GM06990 (cell line): ENCODE results near the gene PSTK.

Experiments
- DNase-seq: peaks from one replicate; pipeline ENCODE4 v3.0.0-alpha.2; 2011; ENCODE audit not compliant: insufficient read length; ENCODE audit errors: extremely low read depth
- H3K27me3 ChIP-seq: replicated peaks from 2 replicates; pipeline ENCODE4 v1.6.0; 2011; ENCODE audit warnings: low read length; ENCODE audit not compliant: control insufficient read depth, insufficient read depth
- H3K36me3 ChIP-seq: 2 replicates; pipeline ENCODE4 v1.5.1; 2011; ENCODE audit warnings: low read length; ENCODE audit not compliant: control insufficient read depth, insufficient read depth
- H3K4me3 ChIP-seq: replicated peaks from 2 replicates; pipeline ENCODE4 v1.5.1; 2011; ENCODE audit warnings: low read depth, mild to moderate bottlenecking, control low read depth, low read length
- TF ChIP-seq, protein P1 (sequence below): IDR thresholded peaks from 2 replicates; pipeline ENCODE4 v1.5.1; 2011; ENCODE audit warnings: low read length, control low read depth, mild to moderate bottlenecking, inconsistent platforms; ENCODE audit not compliant: insufficient read depth, poor library complexity, severe bottlenecking

PSTK gene

GRCh38 chr10:123001370-123001769 lies 21.2 kb downstream of the PSTK start:
- no peak for DNase-seq
- Histone ChIP-seq H3K4me3 (no peak overlapping the region), H3K36me3 (peaks cover 2% of the 10 kb centered on the region), H3K27me3 (no peaks in the 10 kb centered on the region)
- TF ChIP-seq, protein P1, sequence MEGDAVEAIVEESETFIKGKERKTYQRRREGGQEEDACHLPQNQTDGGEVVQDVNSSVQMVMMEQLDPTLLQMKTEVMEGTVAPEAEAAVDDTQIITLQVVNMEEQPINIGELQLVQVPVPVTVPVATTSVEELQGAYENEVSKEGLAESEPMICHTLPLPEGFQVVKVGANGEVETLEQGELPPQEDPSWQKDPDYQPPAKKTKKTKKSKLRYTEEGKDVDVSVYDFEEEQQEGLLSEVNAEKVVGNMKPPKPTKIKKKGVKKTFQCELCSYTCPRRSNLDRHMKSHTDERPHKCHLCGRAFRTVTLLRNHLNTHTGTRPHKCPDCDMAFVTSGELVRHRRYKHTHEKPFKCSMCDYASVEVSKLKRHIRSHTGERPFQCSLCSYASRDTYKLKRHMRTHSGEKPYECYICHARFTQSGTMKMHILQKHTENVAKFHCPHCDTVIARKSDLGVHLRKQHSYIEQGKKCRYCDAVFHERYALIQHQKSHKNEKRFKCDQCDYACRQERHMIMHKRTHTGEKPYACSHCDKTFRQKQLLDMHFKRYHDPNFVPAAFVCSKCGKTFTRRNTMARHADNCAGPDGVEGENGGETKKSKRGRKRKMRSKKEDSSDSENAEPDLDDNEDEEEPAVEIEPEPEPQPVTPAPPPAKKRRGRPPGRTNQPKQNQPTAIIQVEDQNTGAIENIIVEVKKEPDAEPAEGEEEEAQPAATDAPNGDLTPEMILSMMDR = no peak

- Histone ChIP-seq H3K27me3 (no peaks in the 10 kb centered on the region), H3K36me3 (no peaks in the 10 kb centered on the region; the same call in 1 of the 2 replicates), H3K4me3 (no peak overlapping the region)
- TF ChIP-seq, protein P1 = no peak
- no peak for DNase-seq
Measured at GRCh38 chr10:123004298-123004697, 24.1 kb downstream of the PSTK start.

GRCh38 chr10:123007558-123008354 lies 27.6 kb downstream of the PSTK start:
- TF ChIP-seq, protein P1 = no peak
- no peaks in the 10 kb centered on the region for H3K36me3 ChIP-seq
- no peak for DNase-seq
- peak overlapping the region; percentile 80 for H3K4me3 ChIP-seq
- H3K27me3 ChIP-seq = no peaks in the 10 kb centered on the region

- TF ChIP-seq, protein P1 = no peak
Measured at GRCh38 chr10:123008355-123009104, 28.3 kb downstream of the PSTK start, which contains the start of the genes ACADSB and IKZF5. ACADSB (plus strand) TSS chr10:123009006; CDS start chr10:123009030, 24 bp downstream. IKZF5 (minus strand) TSS chr10:123008795; CDS start chr10:122998625, 10,170 bp downstream.

DNA sequence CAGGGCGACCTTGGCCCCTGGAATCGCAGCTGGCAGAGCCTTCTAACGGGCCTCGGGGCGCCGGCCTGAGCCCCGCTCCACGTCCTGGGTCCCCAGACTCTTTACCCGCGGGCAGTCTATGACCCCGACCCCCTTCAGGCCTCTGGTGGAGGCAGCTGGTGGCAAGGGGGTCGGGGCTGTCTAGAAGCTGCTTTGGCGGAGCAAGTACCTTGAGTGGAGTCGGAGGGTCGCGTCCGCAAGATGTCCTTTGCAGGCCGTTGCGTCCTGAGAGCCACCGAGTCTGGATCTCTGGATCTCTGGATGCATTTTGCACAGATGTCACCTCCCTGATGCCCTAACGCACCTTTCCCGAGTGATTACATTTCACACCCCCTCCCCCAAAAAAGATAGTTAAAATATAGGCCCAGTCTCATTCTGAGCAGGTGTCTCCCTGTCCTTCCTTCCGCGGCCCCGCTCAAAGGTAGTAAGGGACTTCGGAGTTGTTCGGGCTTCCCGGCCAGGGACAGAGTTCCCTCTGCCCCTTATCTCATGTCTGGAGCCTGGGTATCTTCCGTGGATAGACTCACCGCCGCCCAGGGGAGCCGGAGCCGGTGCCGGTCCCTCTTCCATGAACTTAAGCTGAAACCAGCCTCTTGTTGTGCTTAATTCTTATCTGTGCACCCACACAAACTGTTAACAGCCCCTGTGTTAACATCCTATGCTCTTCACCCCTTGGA lies 29.1 kb downstream of the PSTK start:
- DNase-seq = peak; percentile 29

More at GRCh38 chr10:123008355-123009104, 28.3 kb downstream of the PSTK start, which contains the start of the genes ACADSB and IKZF5:
- peak; percentile 93 for DNase-seq
- Histone ChIP-seq H3K4me3 (peak within 1 kb of the TSS; percentile 84), H3K27me3 (no peaks in the 10 kb centered on the region), H3K36me3 (no peaks in the 10 kb centered on the region)

More for the DNA sequence above, 29.1 kb downstream of the PSTK start:
- peak overlapping the region; percentile 84 for H3K4me3 ChIP-seq
- no peaks in the 10 kb centered on the region for H3K36me3 ChIP-seq
- no peaks in the 10 kb centered on the region for H3K27me3 ChIP-seq
- TF ChIP-seq, protein P1 = no peak
